Measurements from ENCODE around the gene SSR4. TPM values are rescaled to one million over a fixed set of nuclear protein-coding genes. Genes with fewer than 3 reads are reported as not detected.
A peak's percentile ranks its signal among the peaks of the same experiment; 100 is the strongest.

Gene SSR4
- total RNA-seq, 1 donor from 2014 or later = 297 TPM

DNA sequence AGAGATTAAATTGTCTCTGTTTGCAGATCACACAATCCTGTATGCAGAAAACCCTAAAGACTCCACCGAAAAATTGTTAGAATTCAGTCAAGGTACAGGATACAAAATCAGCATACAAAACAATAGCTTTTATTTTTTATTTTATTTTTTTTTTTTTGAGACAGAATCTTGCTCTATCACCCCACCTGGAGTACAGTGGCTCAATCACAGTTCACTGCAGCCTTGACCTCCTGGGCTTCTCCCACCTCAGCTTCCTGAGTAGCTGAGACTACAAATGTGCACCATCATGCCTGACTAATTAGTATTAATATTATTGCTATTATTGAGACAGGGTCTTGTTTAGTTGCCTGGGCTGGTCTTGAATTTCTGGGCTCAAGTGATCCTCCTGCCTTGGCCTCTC is 39.3 kb upstream of the SSR4 start:
- TF ChIP-seq CTCF (IDR thresholded peaks at IDR 0.05) = no peak
- no peak overlapping the region for H3K4me3 Mint-ChIP-seq (ENCODE audit: unreplicated experiment)
- DNase-seq (ENCODE audit: extremely low spot score, unreplicated experiment) = no peak
- peaks cover 7% of the 10 kb centered on the region for H3K9me3 Mint-ChIP-seq (ENCODE audit: unreplicated experiment)
- no peaks in the 10 kb centered on the region for H3K36me3 Mint-ChIP-seq (ENCODE audit: unreplicated experiment)
- H3K4me1 Mint-ChIP-seq (ENCODE audit: unreplicated experiment) = no peaks in the 10 kb centered on the region
- no peak overlapping the region for H3K27ac Mint-ChIP-seq (ENCODE audit: unreplicated experiment)
- H3K27me3 Mint-ChIP-seq (ENCODE audit: unreplicated experiment) = no peaks in the 10 kb centered on the region

DNA sequence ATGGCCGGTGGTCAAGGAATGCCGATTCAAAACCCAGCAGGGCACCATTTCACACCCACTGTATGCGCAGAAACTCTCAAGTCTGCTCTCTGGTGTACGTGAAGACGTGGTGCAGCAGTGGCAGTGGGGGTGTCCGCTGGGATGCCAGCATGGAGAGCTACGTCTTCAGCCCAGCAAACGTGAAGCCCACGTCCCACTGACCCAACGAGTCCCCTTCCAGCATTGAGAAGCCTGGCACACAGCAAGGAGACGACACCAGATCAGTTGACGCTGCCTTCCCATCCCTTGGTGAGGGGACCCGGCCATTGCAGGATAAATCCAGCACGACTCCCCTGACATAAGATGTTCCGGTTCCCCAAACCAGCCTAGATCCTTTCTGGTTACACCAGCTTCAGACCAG is 32.6 kb upstream of the SSR4 start:
- H3K36me3 Mint-ChIP-seq (ENCODE audit: unreplicated experiment) = no peaks in the 10 kb centered on the region
- no peaks in the 10 kb centered on the region for H3K9me3 Mint-ChIP-seq (ENCODE audit: unreplicated experiment)

GRCh38 chrX:153762626-153763173 is 31.8 kb upstream of the SSR4 start:
- Mint-ChIP-seq H3K27me3 (ENCODE audit: unreplicated experiment) (no peaks in the 10 kb centered on the region), H3K4me3 (ENCODE audit: unreplicated experiment) (no peak overlapping the region)
- no peak for DNase-seq (ENCODE audit: extremely low spot score, unreplicated experiment)

More for the DNA sequence above, 32.6 kb upstream of the SSR4 start:
- peaks cover 17% of the 10 kb centered on the region for H3K4me1 Mint-ChIP-seq (ENCODE audit: unreplicated experiment)
- no peaks in the 10 kb centered on the region for H3K27me3 Mint-ChIP-seq (ENCODE audit: unreplicated experiment)
- no peak for DNase-seq (ENCODE audit: extremely low spot score, unreplicated experiment)
- no peak overlapping the region for H3K4me3 Mint-ChIP-seq (ENCODE audit: unreplicated experiment)
- no peak for TF ChIP-seq CTCF (IDR thresholded peaks at IDR 0.05)
- no peak overlapping the region for H3K27ac Mint-ChIP-seq (ENCODE audit: unreplicated experiment)

DNA sequence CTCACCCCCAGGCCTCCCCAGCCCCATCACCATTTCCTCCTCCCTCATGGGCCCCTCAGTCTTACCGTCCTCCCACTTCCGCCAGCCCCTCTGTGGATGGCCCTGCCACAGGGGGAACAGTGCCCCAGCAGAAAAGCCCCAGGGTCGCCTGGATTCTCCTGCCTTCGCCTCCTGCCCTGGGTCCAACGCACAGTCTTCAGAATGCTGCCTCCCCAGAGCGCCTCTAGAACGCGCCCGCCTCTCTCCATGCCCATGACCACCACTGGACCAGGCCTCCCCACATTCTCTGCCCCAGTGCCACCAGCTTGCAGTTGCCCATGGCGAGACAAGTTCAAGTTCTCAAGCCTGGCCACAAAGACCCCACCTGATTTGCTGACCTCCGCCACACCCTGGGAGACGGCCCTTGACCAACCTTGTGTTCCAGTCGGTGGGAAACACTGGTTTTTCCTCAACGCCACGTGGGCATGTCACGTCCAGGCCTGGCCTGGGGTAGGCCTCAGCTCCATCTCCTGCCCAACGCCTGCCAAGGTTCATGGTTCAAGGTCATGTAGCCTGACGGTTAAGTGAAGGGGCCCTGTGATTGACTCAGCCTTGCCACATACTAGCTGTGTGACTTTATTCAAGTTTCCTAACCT is 31.1 kb upstream of the SSR4 start:
- peaks cover 17% of the 10 kb centered on the region for H3K4me1 Mint-ChIP-seq (ENCODE audit: unreplicated experiment)
- DNase-seq (ENCODE audit: extremely low spot score, unreplicated experiment) = no peak
- TF ChIP-seq CTCF (IDR thresholded peaks at IDR 0.05) = no peak
- no peaks in the 10 kb centered on the region for H3K27me3 Mint-ChIP-seq (ENCODE audit: unreplicated experiment)
- H3K4me3 Mint-ChIP-seq (ENCODE audit: unreplicated experiment) = no peak overlapping the region
- no peaks in the 10 kb centered on the region for H3K9me3 Mint-ChIP-seq (ENCODE audit: unreplicated experiment)
- H3K36me3 Mint-ChIP-seq (ENCODE audit: unreplicated experiment) = no peaks in the 10 kb centered on the region
- H3K27ac Mint-ChIP-seq (ENCODE audit: unreplicated experiment) = no peak overlapping the region

More at GRCh38 chrX:153762626-153763173, 31.8 kb upstream of the SSR4 start:
- Mint-ChIP-seq H3K36me3 (ENCODE audit: unreplicated experiment) (no peaks in the 10 kb centered on the region), H3K4me1 (ENCODE audit: unreplicated experiment) (peaks cover 17% of the 10 kb centered on the region), H3K27ac (ENCODE audit: unreplicated experiment) (no peak overlapping the region), H3K9me3 (ENCODE audit: unreplicated experiment) (no peaks in the 10 kb centered on the region)
- no peak for TF ChIP-seq CTCF (IDR thresholded peaks at IDR 0.05)

DNA sequence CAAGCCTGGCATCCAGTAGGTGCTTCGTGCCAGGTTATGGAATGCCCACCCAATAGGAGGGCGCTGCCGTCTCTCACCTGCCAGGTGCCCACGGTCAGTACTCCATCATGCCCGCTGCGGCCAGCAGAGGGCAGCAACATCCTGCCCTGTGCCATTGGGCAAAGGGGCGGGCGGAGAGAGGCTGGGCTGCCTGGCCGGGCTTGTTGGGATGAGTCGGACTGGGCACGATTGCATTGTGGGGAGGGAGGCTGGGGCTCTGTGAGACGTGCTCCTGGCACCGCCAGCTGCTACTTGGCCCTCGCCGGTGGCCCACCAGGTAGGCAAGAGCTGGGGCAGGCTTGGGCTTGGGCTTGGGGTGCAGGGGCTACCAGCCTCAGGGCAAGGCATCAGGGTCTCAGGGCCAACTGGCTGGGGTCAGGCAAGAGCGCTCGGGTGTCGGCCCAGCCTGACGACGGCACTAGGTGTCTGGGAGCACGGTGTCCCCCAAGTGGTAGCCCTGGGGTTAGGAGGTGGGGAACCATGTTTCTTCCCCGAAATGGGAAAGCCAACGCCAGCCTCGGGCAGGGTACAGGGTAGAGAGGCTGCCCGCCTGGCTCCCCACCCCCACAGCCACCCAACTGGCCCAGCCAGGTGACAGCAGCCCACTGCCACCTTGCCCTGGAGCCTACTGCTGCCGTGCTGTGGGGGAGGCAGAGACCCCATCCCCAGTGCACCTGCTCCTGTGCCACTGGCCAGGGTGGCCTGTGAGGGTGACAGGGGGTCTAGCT is 30.3 kb upstream of the SSR4 start, which contains the start of gene PLXNB3:
TSS of gene PLXNB3 (plus strand) at position 261 of the 767 bp plus-strand sequence. CDS start 1,287 bp downstream, outside the sequence.
- no peak for DNase-seq (ENCODE audit: extremely low spot score, unreplicated experiment)
- no peak within 1 kb of the TSS for H3K27ac Mint-ChIP-seq (ENCODE audit: unreplicated experiment)
- H3K4me3 Mint-ChIP-seq (ENCODE audit: unreplicated experiment) = peak within 1 kb of the TSS; percentile 55
- no peaks in the 10 kb centered on the region for H3K36me3 Mint-ChIP-seq (ENCODE audit: unreplicated experiment)
- peaks cover 17% of the 10 kb centered on the region for H3K4me1 Mint-ChIP-seq (ENCODE audit: unreplicated experiment)
- no peaks in the 10 kb centered on the region for H3K27me3 Mint-ChIP-seq (ENCODE audit: unreplicated experiment)
- no peaks in the 10 kb centered on the region for H3K9me3 Mint-ChIP-seq (ENCODE audit: unreplicated experiment)
- TF ChIP-seq CTCF (IDR thresholded peaks at IDR 0.05) = peak; percentile 80
